Transverse colon (tissue), 4 donors: Measurements from ENCODE around the gene NSD1.

ENCODE experiments used
- EP300 ChIP-seq: sonication (generic); formaldehyde crosslinking; IDR thresholded peaks from one replicate; pipeline ENCODE4 v1.6.1; 2017; ENCODE audit warnings: antibody characterized with exemption, low read depth
- POLR2A ChIP-seq: fragments of 450-650 bp; IDR thresholded peaks from one replicate; pipeline ENCODE4 v1.6.1; 2016; ENCODE audit warnings: antibody characterized with exemption, mild to moderate bottlenecking, moderate library complexity
- POLR2AphosphoS5 ChIP-seq, 3 donors: sonication (generic); formaldehyde crosslinking; IDR thresholded peaks; one replicate each; pipeline ENCODE4 v1.6.1; 2016; ENCODE audit warnings: antibody characterized with exemption in 3 of 3
- TF ChIP-seq, protein P1 (sequence below), 5 experiments: fragments of 200-600 bp in 3 of 5; fragments of 450-650 bp in 2 of 5; sonication (generic) in 3 of 5; IDR thresholded peaks; 1 replicate in 2 of 5; 2 replicates in 3 of 5; pipeline ENCODE4 v1.5.1; 2016 to 2017; ENCODE audit warnings: antibody characterized with exemption in 5 of 5, inconsistent platforms in 3 of 5, mild to moderate bottlenecking in 2 of 5, moderate library complexity in 1 of 5

DNA sequence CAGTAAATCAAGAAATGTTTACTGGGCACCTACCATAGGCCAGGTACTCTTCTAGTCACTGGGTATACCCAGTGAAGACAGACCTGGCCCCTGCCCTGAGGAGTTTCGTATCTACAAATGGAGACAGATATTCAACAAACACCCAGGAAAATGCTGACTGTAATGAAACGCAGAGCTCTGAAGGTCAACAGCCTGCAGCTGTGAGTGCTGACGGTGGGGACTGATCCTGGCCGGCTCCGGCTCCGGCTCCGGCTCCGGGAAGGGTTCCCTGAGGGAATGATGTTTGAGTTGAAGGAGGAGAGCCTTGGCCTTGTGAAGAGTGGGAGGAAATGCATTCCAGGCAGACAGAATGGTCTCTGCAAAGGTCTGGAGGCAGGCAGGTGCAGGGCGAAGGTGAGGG, 23.8 kb upstream of the NSD1 start:
- TF ChIP-seq, protein P1, sequence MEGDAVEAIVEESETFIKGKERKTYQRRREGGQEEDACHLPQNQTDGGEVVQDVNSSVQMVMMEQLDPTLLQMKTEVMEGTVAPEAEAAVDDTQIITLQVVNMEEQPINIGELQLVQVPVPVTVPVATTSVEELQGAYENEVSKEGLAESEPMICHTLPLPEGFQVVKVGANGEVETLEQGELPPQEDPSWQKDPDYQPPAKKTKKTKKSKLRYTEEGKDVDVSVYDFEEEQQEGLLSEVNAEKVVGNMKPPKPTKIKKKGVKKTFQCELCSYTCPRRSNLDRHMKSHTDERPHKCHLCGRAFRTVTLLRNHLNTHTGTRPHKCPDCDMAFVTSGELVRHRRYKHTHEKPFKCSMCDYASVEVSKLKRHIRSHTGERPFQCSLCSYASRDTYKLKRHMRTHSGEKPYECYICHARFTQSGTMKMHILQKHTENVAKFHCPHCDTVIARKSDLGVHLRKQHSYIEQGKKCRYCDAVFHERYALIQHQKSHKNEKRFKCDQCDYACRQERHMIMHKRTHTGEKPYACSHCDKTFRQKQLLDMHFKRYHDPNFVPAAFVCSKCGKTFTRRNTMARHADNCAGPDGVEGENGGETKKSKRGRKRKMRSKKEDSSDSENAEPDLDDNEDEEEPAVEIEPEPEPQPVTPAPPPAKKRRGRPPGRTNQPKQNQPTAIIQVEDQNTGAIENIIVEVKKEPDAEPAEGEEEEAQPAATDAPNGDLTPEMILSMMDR (IDR thresholded peaks at IDR 0.05), result no peak
- TF ChIP-seq POLR2A, result no peak
- TF ChIP-seq POLR2AphosphoS5 (IDR thresholded peaks at IDR 0.05), result no peak
- TF ChIP-seq EP300, result no peak
